MM.1S (cell line): Measurements from ENCODE around the gene HELZ.

Experiments
- CTCF ChIP-seq: fragments of 300-600 bp; sonication (generic); IDR thresholded peaks from 2 replicates; pipeline ENCODE4 v1.5.1; 2016; ENCODE audit warnings: antibody characterized with exemption, low read length, mixed read lengths
- EZH2 ChIP-seq: fragments of 300-600 bp; sonication (generic); optimal IDR thresholded peaks from 2 replicates; pipeline ENCODE3; 2017; ENCODE audit warnings: low read depth, mild to moderate bottlenecking, antibody characterized with exemption, low read length, mixed read lengths

GRCh38 chr17:67078292-67078691, 166.7 kb downstream of the HELZ start:
- no peak for TF ChIP-seq CTCF
- no peak for TF ChIP-seq EZH2
